Esophagus muscularis mucosa (tissue), 4 donors: ENCODE data around the gene SORBS1. TPM values are rescaled to one million over a fixed set of nuclear protein-coding genes. Genes with fewer than 3 reads are reported as not detected.

ENCODE experiments used
- DNase-seq: peaks from one replicate; pipeline ENCODE4 v3.0.0-alpha.2; 2017; ENCODE audit errors: extremely low spot score
- H3K27ac ChIP-seq, 4 donors: fragments of 200-600 bp; sonication (generic); replicated peaks in 1 of 4; 1 replicate in 3 of 4; 2 replicates in 1 of 4; pipeline ENCODE4 v1.5.1; 2016 to 2019; ENCODE audit warnings: mild to moderate bottlenecking in 1 of 4
- H3K27me3 ChIP-seq, 4 donors: fragments of 200-600 bp; sonication (generic); one replicate each; pipeline versions ENCODE4 v1.5.1 to v1.6.0; 2016 to 2019
- H3K36me3 ChIP-seq, 4 donors: fragments of 200-600 bp; sonication (generic); one replicate each; pipeline ENCODE4 v1.5.1; 2016 to 2019
- H3K4me1 ChIP-seq, 4 donors: fragments of 200-600 bp; sonication (generic); one replicate each; pipeline ENCODE4 v1.5.1; 2016 to 2019
- H3K4me3 ChIP-seq, 4 donors: fragments of 200-600 bp; sonication (generic); 1 replicate in 2 of 4; 2 replicates in 2 of 4; pipeline ENCODE4 v1.5.1; 2016 to 2019; ENCODE audit warnings: mild to moderate bottlenecking in 4 of 4, moderate library complexity in 1 of 4
- H3K9me3 ChIP-seq, 4 donors: fragments of 200-600 bp; sonication (generic); 1 replicate in 3 of 4; 2 replicates in 1 of 4; pipeline ENCODE4 v1.5.1; 2016 to 2019
- CTCF ChIP-seq, 3 experiments: fragments of 200-600 bp in 2 of 3; fragments of 450-650 bp in 1 of 3; sonication (generic) in 2 of 3; IDR thresholded peaks; one replicate each; pipeline ENCODE4 v1.5.1; 2017 to 2019; ENCODE audit warnings: antibody characterized with exemption in 3 of 3, mild to moderate bottlenecking in 2 of 3, moderate library complexity in 1 of 3
- EP300 ChIP-seq: sonication (generic); formaldehyde crosslinking; IDR thresholded peaks from one replicate; pipeline ENCODE4 v1.6.1; 2017; ENCODE audit warnings: antibody characterized with exemption
- POLR2A ChIP-seq: fragments of 450-650 bp; IDR thresholded peaks from one replicate; pipeline ENCODE4 v1.6.1; 2017; ENCODE audit warnings: antibody characterized with exemption, moderate library complexity, mild to moderate bottlenecking, low read depth
- POLR2AphosphoS5 ChIP-seq, 2 donors: sonication (generic); formaldehyde crosslinking; IDR thresholded peaks; one replicate each; pipeline ENCODE4 v1.6.1; 2017; ENCODE audit warnings: antibody characterized with exemption in 2 of 2
- WGBS: methylation state at CpG from one replicate; pipeline ENCODE4 v1.1.5; 2018; 5-methylcytosine and 5-hydroxymethylcytosine counted together
- intact Hi-C: fragments of 100-400 bp; cut with DNase I; formaldehyde crosslinking; loops from one replicate; pipeline ENCODE4 v1.15.1; 2023
- total RNA-seq, 4 donors: library from RNA; depleted of rRNA; stranded (reverse); fragments of >200 nt; gene quantifications; one replicate each; pipeline versions ENCODE4 v1.1.0 to v1.2.1, GENCODE V29; 2016

Gene SORBS1
- total RNA-seq, 4 donors from 2014 or later = 1,569 to 2,231 (median 1,854) TPM

GRCh38 chr10:95421782-95422181 is 139.4 kb downstream of the SORBS1 start:
- Histone ChIP-seq H3K27ac (peak overlapping the region; percentile 85 to 97 (median 94)), H3K27me3 (no peaks in the 10 kb centered on the region), H3K4me1 (peaks cover 63 to 100% (median 99%) of the 10 kb centered on the region in 4 donors), H3K9me3 (no peaks in the 10 kb centered on the region), H3K36me3 (peaks cover 23 to 76% (median 70%) of the 10 kb centered on the region in 4 donors), H3K4me3 (peak overlapping the region; percentile 22 to 29 (median 26))
- 86% methylated on average over 3 of the region's 3 CpGs for WGBS
- no peak for DNase-seq
- no peak for TF ChIP-seq EP300
- TF ChIP-seq POLR2A = no peak
- TF ChIP-seq CTCF (IDR thresholded peaks at IDR 0.05) = no peak
- no peak for TF ChIP-seq POLR2AphosphoS5 (IDR thresholded peaks at IDR 0.05)
- intact Hi-C loops = no loop called here

DNA sequence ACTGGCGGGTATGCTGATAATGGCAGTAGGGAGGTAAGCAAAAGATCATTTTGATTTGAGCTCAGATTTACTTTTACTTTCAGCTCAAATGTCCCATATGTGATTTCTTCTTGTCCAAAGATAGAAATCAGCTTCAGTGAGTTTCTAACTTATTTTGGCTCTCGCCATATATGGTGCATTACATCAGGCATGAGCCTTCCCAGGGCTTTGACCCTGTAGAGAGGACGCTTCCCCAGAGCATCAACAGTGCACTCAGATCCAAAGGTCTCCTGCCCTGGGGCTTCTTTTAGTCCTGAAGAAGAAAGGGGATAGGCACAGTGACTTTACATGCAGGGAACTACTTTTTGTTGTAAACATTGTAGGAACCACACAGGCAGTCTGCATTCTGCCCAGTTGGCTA is 141.8 kb downstream of the SORBS1 start:
- Histone ChIP-seq H3K36me3 (peaks cover 14 to 68% (median 54%) of the 10 kb centered on the region in 4 donors), H3K27ac (peak overlapping the region; percentile 85 to 97 (median 94)), H3K4me1 (peaks cover 64 to 100% (median 99%) of the 10 kb centered on the region in 4 donors), H3K27me3 (no peaks in the 10 kb centered on the region), H3K4me3 (no peak overlapping the region), H3K9me3 (no peaks in the 10 kb centered on the region)
- WGBS = 46% methylated on average over 3 of the region's 3 CpGs
- no peak for DNase-seq
- intact Hi-C loops = no loop called here
- TF ChIP-seq POLR2AphosphoS5 (IDR thresholded peaks at IDR 0.05) (peak; percentile 55 to 72), POLR2A (no peak), CTCF (IDR thresholded peaks at IDR 0.05) (no peak)

DNA sequence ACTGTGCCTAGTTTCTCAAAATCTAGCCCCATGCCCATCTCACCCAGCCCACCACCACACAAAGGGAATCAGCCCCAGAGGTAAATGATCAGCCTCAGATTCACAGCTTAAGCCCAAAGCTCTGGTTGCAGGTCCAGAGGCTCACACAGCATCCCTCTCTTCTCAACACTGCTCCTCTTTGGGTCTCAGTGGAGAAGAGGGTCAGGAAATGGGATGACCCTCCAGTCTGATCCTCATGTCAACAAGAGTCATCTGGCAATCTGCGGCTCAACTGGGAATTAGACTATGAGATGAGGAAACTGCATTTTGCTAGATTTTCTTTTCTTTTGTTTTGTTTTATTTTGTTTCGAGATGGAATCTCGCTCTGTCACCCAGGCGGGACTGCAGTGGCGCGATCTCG is 144.2 kb downstream of the SORBS1 start:
- Histone ChIP-seq H3K9me3 (no peaks in the 10 kb centered on the region), H3K27ac (peak overlapping the region; percentile 85 to 97 (median 94)), H3K27me3 (no peaks in the 10 kb centered on the region), H3K4me3 (peak overlapping the region in 3 of 4 donors; percentile 7 to 54 (median 37)), H3K36me3 (peaks cover 4 to 67% (median 46%) of the 10 kb centered on the region in 4 donors), H3K4me1 (peaks cover 62 to 100% (median 99%) of the 10 kb centered on the region in 4 donors)
- intact Hi-C loops = no loop called here
- WGBS = 87% methylated on average over 7 of the region's 7 CpGs
- peak in 1 of 2 donors; percentile 41 for TF ChIP-seq POLR2AphosphoS5 (IDR thresholded peaks at IDR 0.05)
- no peak for TF ChIP-seq POLR2A
- DNase-seq = no peak

DNA sequence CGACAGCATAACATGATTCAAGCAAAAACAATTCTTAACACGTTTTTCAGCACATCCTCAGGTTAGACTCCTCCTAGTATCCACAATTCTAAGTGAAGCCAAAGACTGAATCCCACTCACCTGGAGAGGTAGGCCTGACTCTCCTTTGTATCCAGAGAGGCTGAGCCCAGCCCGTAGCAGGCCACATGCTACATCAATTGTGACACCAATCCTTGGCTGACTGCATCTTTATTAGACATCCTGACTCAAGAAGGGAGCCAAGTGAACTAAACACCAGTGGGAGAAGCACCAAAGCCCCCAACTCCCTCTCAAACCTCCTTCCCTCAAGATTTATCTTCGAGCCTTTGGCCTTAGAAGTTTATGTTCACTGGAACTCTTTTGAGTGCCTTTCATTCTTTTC is 144.9 kb downstream of the SORBS1 start:
- intact Hi-C loops = no loop called here
- peak overlapping the region; percentile 85 to 97 (median 94) for H3K27ac ChIP-seq
- H3K27me3 ChIP-seq = no peaks in the 10 kb centered on the region
- peaks cover 59 to 100% (median 100%) of the 10 kb centered on the region in 4 donors for H3K4me1 ChIP-seq
- H3K36me3 ChIP-seq = peaks cover 4 to 62% (median 41%) of the 10 kb centered on the region in 4 donors
- 36% methylated on average over 4 of the region's 4 CpGs for WGBS
- H3K4me3 ChIP-seq = peak overlapping the region; percentile 19 to 54 (median 33)
- H3K9me3 ChIP-seq = no peaks in the 10 kb centered on the region
- TF ChIP-seq POLR2AphosphoS5 (IDR thresholded peaks at IDR 0.05) (peak; percentile 32 to 57), EP300 (no peak)
- no peak for DNase-seq

DNA sequence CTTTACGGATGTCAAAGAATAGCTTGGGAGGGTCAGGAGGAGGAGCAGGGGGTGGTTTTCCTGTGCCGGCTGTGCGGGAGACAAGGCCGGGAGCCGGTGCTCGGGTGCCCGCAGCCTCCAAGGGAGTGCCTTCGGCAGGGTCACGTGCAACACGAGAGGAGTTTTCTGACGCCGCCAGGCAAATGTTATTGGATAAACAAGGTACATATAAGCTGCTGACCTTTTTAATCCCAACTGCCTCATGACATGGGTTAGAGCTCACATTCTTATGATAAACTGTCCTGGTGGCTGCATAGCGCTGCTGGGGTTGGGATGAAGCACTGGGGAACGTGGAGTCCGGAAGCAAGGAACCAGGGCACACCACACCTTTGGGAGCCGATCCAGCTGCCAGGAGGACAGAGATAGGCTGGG is 145.5 kb downstream of the SORBS1 start:
- peaks cover 66 to 100% (median 100%) of the 10 kb centered on the region in 4 donors for H3K4me1 ChIP-seq
- H3K9me3 ChIP-seq = no peaks in the 10 kb centered on the region
- peak overlapping the region; percentile 85 to 97 (median 94) for H3K27ac ChIP-seq
- H3K36me3 ChIP-seq = peaks cover 2 to 61% (median 37%) of the 10 kb centered on the region in 4 donors
- TF ChIP-seq POLR2AphosphoS5 (IDR thresholded peaks at IDR 0.05) (peak; percentile 20 to 55), EP300 (no peak), CTCF (IDR thresholded peaks at IDR 0.05) (no peak), POLR2A (no peak)
- 47% methylated on average over 12 of the region's 16 CpGs for WGBS
- no peaks in the 10 kb centered on the region for H3K27me3 ChIP-seq
- H3K4me3 ChIP-seq = peak overlapping the region; percentile 19 to 54 (median 33)
- intact Hi-C loops = no loop called here
- no peak for DNase-seq
